GM12878 (cell line): ENCODE data around the gene FAS. TPM values are rescaled to one million over a fixed set of nuclear protein-coding genes. Genes with fewer than 3 reads are reported as not detected.

Experiments
- CBX5 ChIP-seq: sonication (generic); IDR thresholded peaks from 2 replicates; pipeline ENCODE4 v1.6.1; 2016; ENCODE audit warnings: low read depth, moderate library complexity, mild to moderate bottlenecking, inconsistent platforms
- HCFC1 ChIP-seq: fragments of 150-350 bp; IDR thresholded peaks from 2 replicates; pipeline ENCODE4 v1.6.1; 2014; ENCODE audit warnings: low read length
- IKZF1 ChIP-seq: fragments of 450-650 bp; conservative IDR thresholded peaks from 2 replicates; pipeline ENCODE4 v1.6.1; 2017; ENCODE audit warnings: antibody characterized with exemption, mild to moderate bottlenecking
- KAT2A ChIP-seq: conservative IDR thresholded peaks from 2 replicates; pipeline ENCODE4 v1.6.1; 2011; ENCODE audit warnings: low read depth, low read length; ENCODE audit not compliant: control insufficient read depth
- NFIC ChIP-seq: IDR thresholded peaks from 2 replicates; pipeline ENCODE4 v1.6.1; 2012; ENCODE audit warnings: low read depth, mild to moderate bottlenecking, inconsistent platforms, low read length, moderate library complexity
- NFXL1 ChIP-seq: fragments of 450-650 bp; IDR thresholded peaks from 2 replicates; pipeline ENCODE4 v1.6.1; 2017; ENCODE audit warnings: antibody characterized with exemption, mild to moderate bottlenecking, borderline replicate concordance
- NR2F1 ChIP-seq: fragments of 450-650 bp; conservative IDR thresholded peaks from 2 replicates; pipeline ENCODE4 v1.6.1; 2017; ENCODE audit warnings: mild to moderate bottlenecking
- PAX8 ChIP-seq: fragments of 450-650 bp; IDR thresholded peaks from 2 replicates; pipeline ENCODE4 v1.6.1; 2017; ENCODE audit warnings: mild to moderate bottlenecking, moderate library complexity
- RAD51 ChIP-seq: fragments of 450-650 bp; IDR thresholded peaks from 2 replicates; pipeline ENCODE4 v1.6.1; 2016; ENCODE audit warnings: moderate library complexity, mild to moderate bottlenecking, inconsistent platforms
- RBBP5 ChIP-seq: fragments of 200-600 bp; sonication (generic); conservative IDR thresholded peaks from 2 replicates; pipeline ENCODE4 v1.6.1; 2016
- SIX5 ChIP-seq: IDR thresholded peaks from 2 replicates; pipeline ENCODE4 v1.6.1; 2011; ENCODE audit warnings: mild to moderate bottlenecking, low read depth, low read length, moderate library complexity; ENCODE audit not compliant: severe bottlenecking
- polyA plus RNA-seq, 11 experiments: library from polyadenylated mRNA; depleted of rRNA in 4 of 11; unstranded in 6 of 11; stranded (reverse) in 5 of 11; fragments of >200 nt; fragmentation: Nextera tagmentation in 4 of 11; fragmentation: Illumina TruSeq in 1 of 11; extraction: Ambion mirVana in 4 of 11; extraction: Trizol in 1 of 11; gene quantifications; 1 replicate in 1 of 11; 2 replicates in 10 of 11; pipeline versions ENCODE4 v1.2.1 to v1.2.3, GENCODE V29; 2011 to 2016; ENCODE audit warnings: inconsistent platforms in 2 of 11, missing spikeins in 2 of 11, low read depth in 1 of 11
- total RNA-seq, 4 experiments: library from RNA; depleted of rRNA in 3 of 4; stranded (reverse); fragments of >200 nt in 3 of 4; fragmentation: Illumina TruSeq in 1 of 4; extraction: Trizol in 1 of 4; gene quantifications; 2 replicates each; pipeline versions ENCODE4 v1.2.1 to v1.2.3, GENCODE V29; 2013 to 2021
- TF ChIP-seq, protein P1 (sequence below): IDR thresholded peaks from 2 replicates; pipeline ENCODE4 v1.6.1; 2011; ENCODE audit warnings: borderline replicate concordance, low read depth, mild to moderate bottlenecking, moderate library complexity, mixed read lengths, low read length; ENCODE audit not compliant: insufficient read depth; ENCODE audit errors: extremely low read length
- TF ChIP-seq, protein P2 (sequence below): IDR thresholded peaks from 2 replicates; pipeline ENCODE4 v1.6.1; 2012; ENCODE audit warnings: improper control_type of control experiment, low read depth, low read length; ENCODE audit not compliant: insufficient replicate concordance
- TF ChIP-seq, protein P3 (sequence below): fragments of 450-650 bp; IDR thresholded peaks from 2 replicates; pipeline ENCODE4 v1.6.1; 2017; ENCODE audit warnings: mild to moderate bottlenecking, moderate library complexity

Gene FAS
- total and polyA plus RNA-seq, 10 of the 15 experiments (the other 5 are each of a cell fraction or from before 2014, with no cell fraction given): 50.1 to 147 (median 69.9) TPM

DNA sequence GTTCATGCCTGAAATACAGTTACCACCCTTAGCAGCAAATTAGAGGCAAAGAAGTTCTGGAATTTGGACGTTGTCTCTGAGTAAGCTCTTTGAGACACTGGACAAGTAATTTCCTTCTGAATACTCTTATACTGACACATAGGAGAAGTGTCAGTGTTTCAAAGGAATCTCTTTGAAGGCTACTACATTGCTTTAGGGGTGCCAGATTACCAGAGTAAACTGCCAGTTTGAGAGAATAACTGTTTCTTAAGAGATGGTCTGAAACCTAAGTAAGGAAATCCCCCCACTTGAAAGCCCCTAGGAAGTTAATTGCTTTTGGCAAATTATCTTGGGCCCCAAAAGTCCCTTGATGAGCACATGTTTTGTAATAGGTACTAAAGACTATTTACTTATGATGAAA is 3.4 kb downstream of the FAS start (continued):
- TF ChIP-seq, protein P1, sequence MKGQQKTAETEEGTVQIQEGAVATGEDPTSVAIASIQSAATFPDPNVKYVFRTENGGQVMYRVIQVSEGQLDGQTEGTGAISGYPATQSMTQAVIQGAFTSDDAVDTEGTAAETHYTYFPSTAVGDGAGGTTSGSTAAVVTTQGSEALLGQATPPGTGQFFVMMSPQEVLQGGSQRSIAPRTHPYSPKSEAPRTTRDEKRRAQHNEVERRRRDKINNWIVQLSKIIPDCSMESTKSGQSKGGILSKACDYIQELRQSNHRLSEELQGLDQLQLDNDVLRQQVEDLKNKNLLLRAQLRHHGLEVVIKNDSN: no peak
- TF ChIP-seq NFXL1 (no peak), NR2F1 (0 out of 2 replicates have a peak, but pooled peaks have one; percentile 18), KAT2A (no peak), NFIC (no peak), RAD51 (no peak), CBX5 (no peak), HCFC1 (no peak), RBBP5 (no peak), PAX8 (no peak), SIX5 (no peak), IKZF1 (peak; percentile 47)
- TF ChIP-seq, protein P2, sequence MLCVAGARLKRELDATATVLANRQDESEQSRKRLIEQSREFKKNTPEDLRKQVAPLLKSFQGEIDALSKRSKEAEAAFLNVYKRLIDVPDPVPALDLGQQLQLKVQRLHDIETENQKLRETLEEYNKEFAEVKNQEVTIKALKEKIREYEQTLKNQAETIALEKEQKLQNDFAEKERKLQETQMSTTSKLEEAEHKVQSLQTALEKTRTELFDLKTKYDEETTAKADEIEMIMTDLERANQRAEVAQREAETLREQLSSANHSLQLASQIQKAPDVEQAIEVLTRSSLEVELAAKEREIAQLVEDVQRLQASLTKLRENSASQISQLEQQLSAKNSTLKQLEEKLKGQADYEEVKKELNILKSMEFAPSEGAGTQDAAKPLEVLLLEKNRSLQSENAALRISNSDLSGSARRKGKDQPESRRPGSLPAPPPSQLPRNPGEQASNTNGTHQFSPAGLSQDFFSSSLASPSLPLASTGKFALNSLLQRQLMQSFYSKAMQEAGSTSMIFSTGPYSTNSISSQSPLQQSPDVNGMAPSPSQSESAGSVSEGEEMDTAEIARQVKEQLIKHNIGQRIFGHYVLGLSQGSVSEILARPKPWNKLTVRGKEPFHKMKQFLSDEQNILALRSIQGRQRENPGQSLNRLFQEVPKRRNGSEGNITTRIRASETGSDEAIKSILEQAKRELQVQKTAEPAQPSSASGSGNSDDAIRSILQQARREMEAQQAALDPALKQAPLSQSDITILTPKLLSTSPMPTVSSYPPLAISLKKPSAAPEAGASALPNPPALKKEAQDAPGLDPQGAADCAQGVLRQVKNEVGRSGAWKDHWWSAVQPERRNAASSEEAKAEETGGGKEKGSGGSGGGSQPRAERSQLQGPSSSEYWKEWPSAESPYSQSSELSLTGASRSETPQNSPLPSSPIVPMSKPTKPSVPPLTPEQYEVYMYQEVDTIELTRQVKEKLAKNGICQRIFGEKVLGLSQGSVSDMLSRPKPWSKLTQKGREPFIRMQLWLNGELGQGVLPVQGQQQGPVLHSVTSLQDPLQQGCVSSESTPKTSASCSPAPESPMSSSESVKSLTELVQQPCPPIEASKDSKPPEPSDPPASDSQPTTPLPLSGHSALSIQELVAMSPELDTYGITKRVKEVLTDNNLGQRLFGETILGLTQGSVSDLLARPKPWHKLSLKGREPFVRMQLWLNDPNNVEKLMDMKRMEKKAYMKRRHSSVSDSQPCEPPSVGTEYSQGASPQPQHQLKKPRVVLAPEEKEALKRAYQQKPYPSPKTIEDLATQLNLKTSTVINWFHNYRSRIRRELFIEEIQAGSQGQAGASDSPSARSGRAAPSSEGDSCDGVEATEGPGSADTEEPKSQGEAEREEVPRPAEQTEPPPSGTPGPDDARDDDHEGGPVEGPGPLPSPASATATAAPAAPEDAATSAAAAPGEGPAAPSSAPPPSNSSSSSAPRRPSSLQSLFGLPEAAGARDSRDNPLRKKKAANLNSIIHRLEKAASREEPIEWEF: no peak
- TF ChIP-seq, protein P3, sequence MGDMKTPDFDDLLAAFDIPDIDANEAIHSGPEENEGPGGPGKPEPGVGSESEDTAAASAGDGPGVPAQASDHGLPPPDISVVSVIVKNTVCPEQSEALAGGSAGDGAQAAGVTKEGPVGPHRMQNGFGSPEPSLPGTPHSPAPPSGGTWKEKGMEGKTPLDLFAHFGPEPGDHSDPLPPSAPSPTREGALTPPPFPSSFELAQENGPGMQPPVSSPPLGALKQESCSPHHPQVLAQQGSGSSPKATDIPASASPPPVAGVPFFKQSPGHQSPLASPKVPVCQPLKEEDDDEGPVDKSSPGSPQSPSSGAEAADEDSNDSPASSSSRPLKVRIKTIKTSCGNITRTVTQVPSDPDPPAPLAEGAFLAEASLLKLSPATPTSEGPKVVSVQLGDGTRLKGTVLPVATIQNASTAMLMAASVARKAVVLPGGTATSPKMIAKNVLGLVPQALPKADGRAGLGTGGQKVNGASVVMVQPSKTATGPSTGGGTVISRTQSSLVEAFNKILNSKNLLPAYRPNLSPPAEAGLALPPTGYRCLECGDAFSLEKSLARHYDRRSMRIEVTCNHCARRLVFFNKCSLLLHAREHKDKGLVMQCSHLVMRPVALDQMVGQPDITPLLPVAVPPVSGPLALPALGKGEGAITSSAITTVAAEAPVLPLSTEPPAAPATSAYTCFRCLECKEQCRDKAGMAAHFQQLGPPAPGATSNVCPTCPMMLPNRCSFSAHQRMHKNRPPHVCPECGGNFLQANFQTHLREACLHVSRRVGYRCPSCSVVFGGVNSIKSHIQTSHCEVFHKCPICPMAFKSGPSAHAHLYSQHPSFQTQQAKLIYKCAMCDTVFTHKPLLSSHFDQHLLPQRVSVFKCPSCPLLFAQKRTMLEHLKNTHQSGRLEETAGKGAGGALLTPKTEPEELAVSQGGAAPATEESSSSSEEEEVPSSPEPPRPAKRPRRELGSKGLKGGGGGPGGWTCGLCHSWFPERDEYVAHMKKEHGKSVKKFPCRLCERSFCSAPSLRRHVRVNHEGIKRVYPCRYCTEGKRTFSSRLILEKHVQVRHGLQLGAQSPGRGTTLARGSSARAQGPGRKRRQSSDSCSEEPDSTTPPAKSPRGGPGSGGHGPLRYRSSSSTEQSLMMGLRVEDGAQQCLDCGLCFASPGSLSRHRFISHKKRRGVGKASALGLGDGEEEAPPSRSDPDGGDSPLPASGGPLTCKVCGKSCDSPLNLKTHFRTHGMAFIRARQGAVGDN: no peak; the same call in 1 of the 2 replicates
- TF ChIP-seq, all 136 proteins: peak for 34
